GM10248 (cell line): ENCODE data around the gene ZBTB7C.

Experiments used
- CTCF ChIA-PET: fragments of 300-600 bp; sonication (Branson Sonifier 250); formaldehyde crosslinking; extraction: SDS; loops from one replicate; lab custom pipeline; 2021; ENCODE audit warnings: antibody characterized with exemption; lab: Yijun Ruan, JAX
- POLR2A ChIA-PET: fragments of 350-650 bp; sonication (Branson Sonifier 250); formaldehyde crosslinking; extraction: SDS; loops from one replicate; lab custom pipeline; 2020; ENCODE audit warnings: antibody characterized with exemption; lab: Yijun Ruan, JAX
- DNase-seq: peaks from one replicate; pipeline ENCODE4 v3.0.0; 2012; ENCODE audit errors: extremely low spot score
- CTCF ChIP-seq: IDR thresholded peaks from 2 replicates; pipeline ENCODE4 v1.5.1; 2012; ENCODE audit warnings: mild to moderate bottlenecking, low read depth; ENCODE audit errors: extremely low read depth, missing control alignments, control extremely low read depth

Gene ZBTB7C

DNA sequence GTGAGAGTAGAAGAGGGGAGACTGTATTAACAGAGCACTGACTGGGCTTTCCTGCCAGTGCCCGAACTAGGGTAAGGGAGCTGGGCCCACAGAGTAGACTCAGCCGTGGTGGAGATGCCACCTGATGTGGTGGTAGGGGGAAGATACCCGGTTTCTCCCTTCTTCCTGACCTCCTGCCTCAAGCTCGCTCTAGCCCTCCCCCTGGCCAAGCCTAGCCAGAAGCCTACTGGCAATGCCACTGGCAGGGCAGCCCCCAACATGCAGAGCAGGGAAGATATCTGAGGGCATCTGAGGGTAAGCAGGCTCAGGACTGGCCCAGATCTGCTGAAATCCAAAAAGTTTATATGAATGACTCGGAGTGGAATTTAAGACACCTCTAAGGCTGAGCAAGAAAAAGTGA lies 316.1 kb downstream of the ZBTB7C start:
- DNase-seq: no peak
- ChIA-PET CTCF (no interaction called here), POLR2A (no interaction called here)
- no peak for TF ChIP-seq CTCF

DNA sequence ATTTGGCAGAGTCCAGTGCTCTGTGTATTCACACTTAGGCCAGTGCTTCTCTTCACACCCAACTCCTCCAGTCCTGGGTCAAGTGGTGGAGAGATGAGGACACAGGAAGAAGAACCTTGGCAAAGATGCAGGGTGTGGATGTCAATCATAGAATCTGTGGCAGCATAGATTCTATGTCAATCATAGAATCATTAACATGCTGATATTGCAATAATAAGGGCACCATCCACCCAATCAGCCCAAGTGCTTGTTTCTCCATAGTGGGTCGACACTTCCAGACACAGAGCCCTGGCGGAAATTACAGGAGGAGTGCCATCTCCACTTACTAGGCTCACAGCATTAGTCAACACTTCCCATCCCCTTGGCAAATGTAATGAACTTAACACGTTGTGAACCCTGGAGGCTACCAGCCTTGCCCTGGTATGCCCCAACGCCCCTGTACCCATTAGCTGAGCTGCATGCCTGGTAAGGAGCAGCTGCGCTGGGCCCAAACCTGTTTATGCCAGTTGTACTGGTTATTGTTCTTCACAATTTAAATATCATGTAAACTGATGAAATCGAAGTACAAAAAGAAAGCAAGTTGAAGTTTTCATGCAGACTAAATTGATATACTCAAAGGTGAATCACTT lies 317.2 kb downstream of the ZBTB7C start:
- DNase-seq: no peak
- no peak for TF ChIP-seq CTCF
- CTCF ChIA-PET: no interaction called here
- POLR2A ChIA-PET: no interaction called here

GRCh38 chr18:48090702-48091101 lies 318.5 kb downstream of the ZBTB7C start:
- no peak for TF ChIP-seq CTCF
- ChIA-PET CTCF (no interaction called here), POLR2A (no interaction called here)
- no peak for DNase-seq

DNA sequence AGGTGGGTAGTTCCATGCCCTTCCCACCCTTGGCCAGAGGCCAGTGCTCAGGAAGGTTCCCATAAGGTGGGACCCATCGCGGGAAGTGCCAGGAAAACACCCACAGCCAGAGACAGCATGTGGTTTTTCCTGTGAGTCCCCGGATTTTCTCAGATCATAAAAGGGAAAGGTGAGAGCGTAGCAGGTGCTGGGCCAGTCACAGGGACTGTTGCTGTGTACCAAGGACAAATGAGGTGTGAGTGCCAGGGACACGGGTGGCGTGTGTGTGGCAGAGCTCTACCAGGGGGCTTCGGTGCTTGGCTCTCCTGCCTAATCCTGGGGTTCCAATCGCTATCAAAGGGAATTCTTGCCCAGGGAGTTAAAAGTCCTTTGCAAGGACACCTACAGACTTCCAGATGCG lies 319.2 kb downstream of the ZBTB7C start:
- DNase-seq: no peak
- TF ChIP-seq CTCF: no peak
- CTCF ChIA-PET: no interaction called here
- POLR2A ChIA-PET: no interaction called here

GRCh38 chr18:48085781-48086487 lies 323.2 kb downstream of the ZBTB7C start:
- ChIA-PET POLR2A (no interaction called here), CTCF (no interaction called here)
- no peak for DNase-seq
- no peak for TF ChIP-seq CTCF

DNA sequence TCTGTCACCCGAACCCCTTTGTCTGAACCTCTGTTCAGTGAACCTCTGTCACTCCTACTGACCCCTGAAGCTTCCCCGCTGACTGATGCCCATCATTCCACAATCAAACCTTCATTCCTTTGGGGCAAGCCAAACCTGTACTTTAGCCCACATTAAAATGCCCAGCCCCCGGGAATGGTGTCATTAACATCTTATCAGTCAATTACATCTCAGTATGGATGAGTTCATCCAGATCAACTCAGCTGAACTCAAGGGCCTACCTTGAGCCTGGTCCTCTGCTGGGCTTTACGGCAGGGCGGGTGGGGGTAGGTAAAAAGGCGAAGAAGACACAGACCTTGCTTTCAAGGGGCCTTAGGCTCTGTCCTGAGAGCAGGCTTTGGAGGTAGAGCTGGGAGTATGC lies 324.3 kb downstream of the ZBTB7C start:
- POLR2A ChIA-PET: no interaction called here
- CTCF ChIA-PET: no interaction called here
- no peak for DNase-seq
- no peak for TF ChIP-seq CTCF
